Keratinocyte (primary cell): ENCODE results near the gene ETNK2. TPM values are rescaled to one million over a fixed set of nuclear protein-coding genes. Genes with fewer than 3 reads are reported as not detected.

Experiments used
- DNase-seq: peaks from one replicate; pipeline ENCODE4 v3.0.0-alpha.2; 2011; ENCODE audit warnings: low read depth, missing footprints, low spot score
- FAIRE-seq: peaks from 2 replicates; lab custom pipeline; 2011; peaks lifted over from hg19 to GRCh38; lab: Jason Lieb, UNC
- H2AFZ ChIP-seq: 2 replicates; pipeline ENCODE4 v1.6.0; 2012; ENCODE audit warnings: low read length, control low read depth, inconsistent platforms; ENCODE audit not compliant: control insufficient read depth
- H3K27ac ChIP-seq: 2 replicates; pipeline ENCODE4 v1.5.1; 2011; ENCODE audit warnings: low read length; ENCODE audit not compliant: control insufficient read depth, insufficient read depth
- H3K27me3 ChIP-seq: 3 replicates; pipeline ENCODE4 v1.6.0; 2011; ENCODE audit warnings: low read length; ENCODE audit not compliant: control insufficient read depth, insufficient read depth; ENCODE audit errors: extremely low read depth
- H3K36me3 ChIP-seq, 2 experiments: 2 replicates in 1 of 2; 3 replicates in 1 of 2; pipeline ENCODE4 v1.5.1; 2011; ENCODE audit warnings: low read length in 2 of 2, mild to moderate bottlenecking in 1 of 2; ENCODE audit not compliant: control insufficient read depth in 2 of 2, insufficient read depth in 2 of 2; ENCODE audit errors: extremely low read depth in 1 of 2
- H3K4me1 ChIP-seq: 3 replicates; pipeline ENCODE4 v1.5.1; 2011; ENCODE audit warnings: low read length; ENCODE audit not compliant: control insufficient read depth, insufficient read depth; ENCODE audit errors: extremely low read depth
- H3K4me2 ChIP-seq: 3 replicates; pipeline ENCODE4 v1.6.0; 2011; ENCODE audit warnings: low read depth, low read length; ENCODE audit not compliant: control insufficient read depth, insufficient read depth; ENCODE audit errors: extremely low read depth
- H3K4me3 ChIP-seq, 3 experiments: fragments of 200-600 bp in 1 of 3; sonication (generic) in 1 of 3; 2 replicates in 2 of 3; 3 replicates in 1 of 3; pipeline ENCODE4 v1.5.1; 2011 to 2016; ENCODE audit warnings: low read length in 3 of 3, mild to moderate bottlenecking in 3 of 3, control low read depth in 2 of 3, inconsistent platforms in 1 of 3, low read depth in 1 of 3, mixed read lengths in 1 of 3, mixed run types in 1 of 3, moderate library complexity in 1 of 3; ENCODE audit not compliant: control insufficient read depth in 2 of 3, insufficient read depth in 2 of 3; ENCODE audit errors: extremely low read depth in 1 of 3
- H3K79me2 ChIP-seq: 2 replicates; pipeline ENCODE4 v1.6.0; 2012; ENCODE audit warnings: low read length; ENCODE audit not compliant: control insufficient read depth, insufficient read depth
- H3K9ac ChIP-seq: 3 replicates; pipeline ENCODE4 v1.6.0; 2011; ENCODE audit warnings: low read length; ENCODE audit not compliant: control insufficient read depth, insufficient read depth; ENCODE audit errors: extremely low read depth
- H3K9me1 ChIP-seq: 3 replicates; pipeline ENCODE4 v1.6.0; 2011; ENCODE audit warnings: low read length; ENCODE audit not compliant: control insufficient read depth, insufficient read depth; ENCODE audit errors: extremely low read depth
- H3K9me3 ChIP-seq: 2 replicates; pipeline ENCODE4 v1.5.1; 2012; ENCODE audit warnings: low read depth, low read length; ENCODE audit not compliant: control insufficient read depth
- H4K20me1 ChIP-seq: 3 replicates; pipeline ENCODE4 v1.6.0; 2011; ENCODE audit warnings: low read length; ENCODE audit not compliant: control insufficient read depth, insufficient read depth; ENCODE audit errors: extremely low read depth
- CTCF ChIP-seq, 3 experiments: IDR thresholded peaks in 1 of 3; conservative IDR thresholded peaks in 1 of 3; optimal IDR thresholded peaks in 1 of 3; 2 replicates in 2 of 3; 3 replicates in 1 of 3; pipeline versions ENCODE3 to v1.5.1; 2011; ENCODE audit warnings: low read length in 3 of 3, mild to moderate bottlenecking in 3 of 3, moderate library complexity in 2 of 3, control low read depth in 1 of 3, inconsistent platforms in 1 of 3; ENCODE audit not compliant: insufficient read depth in 2 of 3; ENCODE audit errors: extremely low read depth in 1 of 3
- EZH2 ChIP-seq: IDR thresholded peaks from one replicate; pipeline ENCODE4 v1.6.1; 2012; ENCODE audit warnings: inconsistent platforms, mild to moderate bottlenecking, low read length, moderate library complexity
- dilution Hi-C: fragments of 300-500 bp; cut with MboI; formaldehyde crosslinking; loops from one replicate; pipeline ENCODE4 v1.7.0; 2020; ENCODE audit warnings: low sequenced_read_pairs; ENCODE audit not compliant: extremely low pct_ligation_motif_present
- polyA plus RNA-seq, 5 experiments: library from polyadenylated mRNA; depleted of rRNA in 3 of 5; stranded (reverse) in 3 of 5; stranded (forward) in 1 of 5; unstranded in 1 of 5; fragments of >200 nt; gene quantifications; 1 replicate in 1 of 5; 2 replicates in 3 of 5; 3 replicates in 1 of 5; pipeline versions ENCODE4 v1.2.1 to v1.2.3, GENCODE V29; 2011 to 2012; ENCODE audit warnings: missing spikeins in 2 of 5, low read depth in 1 of 5, low replicate concordance in 1 of 5

The ETNK2 gene
- polyA plus RNA-seq, 1 donor (not counting 4 experiments of a cell fraction or from before 2014, with no cell fraction given), result 18.4 TPM

GRCh38 chr1:204125759-204126351 lies 26.0 kb downstream of the ETNK2 start:
- Histone ChIP-seq H3K9me3 (no peaks in the 10 kb centered on the region), H3K4me1 (peaks cover 24% of the 10 kb centered on the region), H4K20me1 (no peaks in the 10 kb centered on the region), H3K9ac (no peak overlapping the region), H3K27ac (no peak overlapping the region), H3K4me3 (no peak overlapping the region), H3K4me2 (no peak overlapping the region), H3K27me3 (no peaks in the 10 kb centered on the region), H3K79me2 (no peaks in the 10 kb centered on the region), H2AFZ (no peak overlapping the region), H3K9me1 (no peaks in the 10 kb centered on the region), H3K36me3 (peaks cover 4% of the 10 kb centered on the region in 2 experiments)
- no peak for DNase-seq
- FAIRE-seq, result no peak
- dilution Hi-C loops, result loop anchor here (25.0 kb wide), 1 partner anchor 264 kb away; the partner anchor contains the start of gene SNRPE
- TF ChIP-seq CTCF (optimal IDR thresholded peaks at IDR 0.05 in 1 of 3, IDR thresholded peaks at IDR 0.05 in 1 of 3, conservative IDR thresholded peaks at IDR 0.05 in 1 of 3; ENCODE audit: extremely low read depth in 1 of 3, insufficient read depth in 2 of 3, low read length in 3 of 3) (no peak), EZH2 (no peak)

- dilution Hi-C loops, result loop anchor here (25.0 kb wide), 1 partner anchor 262 kb away; the partner anchor contains the start of gene SNRPE
- Histone ChIP-seq H3K27me3 (no peaks in the 10 kb centered on the region), H2AFZ (no peak overlapping the region), H3K9ac (no peak overlapping the region), H3K4me2 (no peak overlapping the region), H3K4me3 (no peak overlapping the region), H4K20me1 (no peaks in the 10 kb centered on the region), H3K9me3 (no peaks in the 10 kb centered on the region), H3K36me3 (peaks cover 4 to 5% of the 10 kb centered on the region in 2 experiments), H3K79me2 (no peaks in the 10 kb centered on the region), H3K27ac (no peak overlapping the region), H3K9me1 (no peaks in the 10 kb centered on the region), H3K4me1 (peaks cover 13% of the 10 kb centered on the region)
- no peak for FAIRE-seq
- TF ChIP-seq CTCF (optimal IDR thresholded peaks at IDR 0.05 in 1 of 3, IDR thresholded peaks at IDR 0.05 in 1 of 3, conservative IDR thresholded peaks at IDR 0.05 in 1 of 3; ENCODE audit: extremely low read depth in 1 of 3, insufficient read depth in 2 of 3, low read length in 3 of 3), result no peak
- no peak for TF ChIP-seq EZH2
- DNase-seq, result no peak
Measured at GRCh38 chr1:204124639-204125038, 27.2 kb downstream of the ETNK2 start.
